HepG2 (cell line): ENCODE results near the gene TMCO4. TPM values are rescaled to one million over a fixed set of nuclear protein-coding genes. Genes with fewer than 3 reads are reported as not detected.

Experiments used
- ARNT2 ChIP-seq: sonication (generic); formaldehyde crosslinking; IDR thresholded peaks from 2 replicates; pipeline ENCODE4 v1.8.0; 2022; ENCODE audit warnings: mild to moderate bottlenecking, low read depth, missing genetic modification reagents, moderate library complexity
- HOMEZ ChIP-seq: IDR thresholded peaks from 2 replicates; pipeline ENCODE4 v1.6.1; 2016; ENCODE audit warnings: low read depth
- KLF12 ChIP-seq: sonication (generic); formaldehyde crosslinking; IDR thresholded peaks from 2 replicates; pipeline ENCODE4 v1.4.0; 2020; ENCODE audit warnings: missing genetic modification reagents, borderline replicate concordance
- KMT2A ChIP-seq: sonication (generic); formaldehyde crosslinking; IDR thresholded peaks from 2 replicates; pipeline ENCODE4 v1.4.0; 2020; ENCODE audit warnings: missing genetic modification reagents
- MLX ChIP-seq: IDR thresholded peaks from 2 replicates; pipeline ENCODE4 v1.6.1; 2016
- MTA1 ChIP-seq: sonication (generic); formaldehyde crosslinking; IDR thresholded peaks from 2 replicates; pipeline ENCODE4 v1.4.0; 2020; ENCODE audit warnings: missing genetic modification reagents, mild to moderate bottlenecking, borderline replicate concordance
- NKX3-1 ChIP-seq: sonication (generic); formaldehyde crosslinking; IDR thresholded peaks from 2 replicates; pipeline ENCODE4 v1.5.0; 2020; ENCODE audit warnings: missing genetic modification reagents
- POGK ChIP-seq: sonication (generic); formaldehyde crosslinking; conservative IDR thresholded peaks from 2 replicates; pipeline ENCODE4 v1.8.0; 2022; ENCODE audit warnings: mild to moderate bottlenecking, moderate library complexity, missing genetic modification reagents
- RAD51 ChIP-seq: fragments of 450-650 bp; IDR thresholded peaks from 2 replicates; pipeline ENCODE4 v1.6.1; 2016; ENCODE audit warnings: borderline replicate concordance
- SMARCE1 ChIP-seq: fragments of 450-650 bp; IDR thresholded peaks from 2 replicates; pipeline ENCODE4 v1.6.1; 2017; ENCODE audit warnings: borderline replicate concordance
- SP2 ChIP-seq: sonication (generic); formaldehyde crosslinking; IDR thresholded peaks from 2 replicates; pipeline ENCODE4 v1.5.1; 2020; ENCODE audit warnings: mild to moderate bottlenecking, missing genetic modification reagents
- ZNF205 ChIP-seq: IDR thresholded peaks from 2 replicates; pipeline ENCODE4 v1.6.1; 2018; ENCODE audit warnings: missing biosample characterization, missing genetic modification reagents
- ZNF552 ChIP-seq: sonication (generic); formaldehyde crosslinking; IDR thresholded peaks from 2 replicates; pipeline ENCODE4 v1.9.0; 2022; ENCODE audit warnings: missing genetic modification reagents, mild to moderate bottlenecking, borderline replicate concordance
- polyA plus RNA-seq, 8 experiments: library from polyadenylated mRNA; depleted of rRNA in 3 of 8; stranded (reverse) in 7 of 8; unstranded in 1 of 8; fragments of >200 nt; fragmentation: Illumina TruSeq in 4 of 8; extraction: Trizol in 4 of 8; gene quantifications; 2 replicates each; pipeline versions ENCODE4 v1.2.1 to v1.2.3, GENCODE V29; 2011 to 2016; ENCODE audit warnings: low read depth in 4 of 8, missing spikeins in 1 of 8, mixed read lengths in 1 of 8; ENCODE audit not compliant: insufficient read depth in 1 of 8
- total RNA-seq, 5 experiments: library from RNA; depleted of rRNA; stranded (reverse); fragments of >200 nt; fragmentation: Illumina TruSeq; extraction: Trizol; gene quantifications; 2 replicates each; pipeline ENCODE4 v1.2.3, GENCODE V29; 2016; ENCODE audit warnings: low read depth in 1 of 5

TMCO4 gene
- total and polyA plus RNA-seq, 2 of the 13 experiments (the other 11 are each of a cell fraction or from before 2014, with no cell fraction given): 2.1 to 4.1 TPM

- TF ChIP-seq MTA1 (CRISPR knock-in tag) (no peak), HOMEZ (CRISPR knock-in tag) (no peak), KMT2A (CRISPR knock-in tag) (no peak), POGK (no peak), MLX (CRISPR knock-in tag) (no peak), KLF12 (CRISPR knock-in tag) (no peak), ARNT2 (no peak), RAD51 (no peak), SP2 (CRISPR knock-in tag) (no peak), NKX3-1 (no peak), ZNF205 (CRISPR knock-in tag) (no peak), SMARCE1 (no peak), ZNF552 (CRISPR knock-in tag) (no peak)
Measured at GRCh38 chr1:19813643-19813960, 13.9 kb upstream of the TMCO4 start (continued).
